GM19239 (cell line): ENCODE measurements around the gene PLAC9.

ENCODE experiments used
- DNase-seq: peaks from one replicate; pipeline ENCODE4 v3.0.0; 2011; ENCODE audit warnings: low spot score; ENCODE audit not compliant: insufficient read length
- FAIRE-seq: peaks from 2 replicates; lab custom pipeline; 2011; peaks lifted over from hg19 to GRCh38; lab: Jason Lieb, UNC

PLAC9 gene

DNA sequence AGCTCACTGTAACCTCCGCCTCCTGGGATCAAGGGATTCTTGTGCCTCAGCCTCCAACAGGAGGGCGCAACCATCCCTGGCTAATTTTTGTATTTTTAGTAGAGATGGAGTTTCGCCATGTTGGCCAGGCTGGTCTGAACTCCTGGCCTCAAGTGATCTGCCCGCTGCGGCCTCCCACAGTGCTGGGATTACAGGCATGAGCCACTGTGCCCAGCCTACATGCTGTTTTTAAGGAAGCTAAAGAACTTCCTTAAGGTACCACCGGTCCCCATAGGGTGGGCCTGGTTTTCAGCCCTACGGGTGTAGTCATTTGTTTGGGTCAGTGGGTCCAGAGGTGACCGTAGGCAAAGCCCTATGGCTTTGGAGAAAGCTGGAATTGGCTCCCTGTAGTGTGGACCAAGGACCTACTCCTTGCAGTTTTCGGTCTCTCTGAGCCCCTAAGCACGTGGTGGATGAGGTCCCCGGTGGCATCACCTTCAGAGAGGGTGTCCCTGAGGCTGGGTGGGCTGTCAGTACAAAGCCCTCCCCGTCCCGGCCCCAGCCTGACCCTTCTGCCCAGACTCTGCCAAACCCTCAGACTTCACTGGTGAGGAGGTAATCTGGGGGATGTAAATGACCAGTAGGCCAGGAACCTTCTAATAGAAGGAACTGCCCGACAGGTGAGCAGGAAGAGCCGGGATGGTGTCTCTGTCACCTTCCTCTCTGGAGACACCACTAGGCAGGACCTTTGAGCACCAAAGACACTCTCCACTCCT, 42.3 kb downstream of the PLAC9 start:
- DNase-seq (no peak), FAIRE-seq (no peak)

- FAIRE-seq (no peak), DNase-seq (no peak)
Measured at GRCh38 chr10:80176526-80176925, 44.0 kb downstream of the PLAC9 start.

DNA sequence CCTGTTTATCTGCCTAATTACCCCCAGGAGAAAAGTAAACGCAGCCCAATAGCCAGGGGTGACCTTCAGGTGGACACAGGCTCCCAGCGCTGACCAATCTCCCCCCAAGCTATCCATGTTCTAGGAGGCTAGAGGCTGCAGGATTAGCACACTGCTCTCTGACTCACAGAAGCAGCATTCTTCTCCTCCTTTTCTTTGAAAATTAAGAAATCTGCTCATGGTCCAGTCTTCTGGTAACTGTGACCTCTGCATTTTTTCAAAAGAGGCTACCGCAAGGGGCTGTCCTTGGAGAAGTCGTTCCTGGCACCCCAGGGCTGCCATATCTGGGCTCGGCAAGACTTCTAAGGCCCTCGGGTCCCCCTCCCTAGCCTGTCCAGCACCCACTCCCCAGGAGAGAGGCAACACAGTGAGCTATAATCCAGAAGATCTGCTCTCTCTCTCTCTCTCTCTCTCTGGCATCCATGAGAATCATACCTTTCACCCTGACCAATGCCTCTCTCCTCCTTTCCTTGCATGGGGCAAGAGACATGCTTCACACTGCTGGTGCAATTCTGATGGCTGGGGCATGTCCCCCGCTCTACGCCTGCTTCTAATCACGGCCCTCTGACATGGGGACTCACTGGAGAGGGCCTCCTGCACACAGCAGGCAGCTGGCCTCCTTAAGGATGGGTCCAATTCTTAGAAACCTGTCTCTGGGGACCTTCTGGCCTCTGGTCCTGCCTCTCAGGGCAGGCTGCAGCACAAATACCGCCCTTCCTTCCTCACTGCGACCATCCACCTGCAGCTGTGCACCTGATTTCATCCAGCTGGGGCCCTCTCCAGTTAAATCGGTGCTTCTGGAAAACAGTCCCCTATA, 45.5 kb downstream of the PLAC9 start:
- no peak for DNase-seq
- FAIRE-seq, result no peak

- DNase-seq, result no peak
- FAIRE-seq, result no peak
Measured at GRCh38 chr10:80182986-80183385, 50.5 kb downstream of the PLAC9 start.

GRCh38 chr10:80183436-80183835, 50.9 kb downstream of the PLAC9 start:
- no peak for DNase-seq
- no peak for FAIRE-seq

- no peak for DNase-seq
- no peak for FAIRE-seq
Measured at GRCh38 chr10:80184291-80184690, 51.8 kb downstream of the PLAC9 start.

DNA sequence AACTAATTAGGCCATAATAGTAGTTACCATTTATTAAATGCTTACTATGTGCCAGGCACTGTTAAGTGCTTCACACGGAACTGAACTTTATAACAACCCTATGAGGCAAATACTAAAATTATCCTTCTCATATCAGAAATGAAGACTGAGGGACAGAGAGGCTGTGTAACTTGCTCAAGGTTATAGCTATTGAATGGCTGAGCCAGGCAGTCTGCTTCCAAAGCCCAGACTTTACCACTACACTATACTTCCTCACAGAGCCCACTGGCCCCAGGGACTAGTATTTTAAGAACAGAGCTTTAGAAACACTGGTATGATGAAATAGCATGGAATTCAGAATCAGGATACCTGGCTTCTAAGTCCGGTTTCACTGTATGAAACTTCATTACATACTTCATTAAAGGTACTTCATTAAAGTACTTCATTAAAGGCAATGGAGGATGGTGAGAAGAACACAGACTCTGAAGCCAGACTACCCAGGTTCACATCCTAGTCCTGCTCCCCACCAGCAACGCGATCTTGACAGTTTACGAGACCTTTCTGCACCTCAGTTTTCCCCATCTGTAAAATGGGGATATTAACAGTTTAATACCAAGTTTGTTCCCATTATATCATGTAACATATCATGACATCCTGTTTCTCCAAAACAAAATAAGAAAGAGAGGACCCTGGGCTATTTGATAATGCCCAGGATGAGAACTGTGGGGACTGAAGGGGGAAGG, 53.2 kb downstream of the PLAC9 start:
- no peak for FAIRE-seq

GRCh38 chr10:80186364-80187012, 54.0 kb downstream of the PLAC9 start:
- DNase-seq (no peak), FAIRE-seq (no peak)

More for the DNA sequence above, 53.2 kb downstream of the PLAC9 start:
- no peak for DNase-seq

- DNase-seq, result no peak
- FAIRE-seq, result no peak
Measured at GRCh38 chr10:80187060-80187459, 54.5 kb downstream of the PLAC9 start.

DNA sequence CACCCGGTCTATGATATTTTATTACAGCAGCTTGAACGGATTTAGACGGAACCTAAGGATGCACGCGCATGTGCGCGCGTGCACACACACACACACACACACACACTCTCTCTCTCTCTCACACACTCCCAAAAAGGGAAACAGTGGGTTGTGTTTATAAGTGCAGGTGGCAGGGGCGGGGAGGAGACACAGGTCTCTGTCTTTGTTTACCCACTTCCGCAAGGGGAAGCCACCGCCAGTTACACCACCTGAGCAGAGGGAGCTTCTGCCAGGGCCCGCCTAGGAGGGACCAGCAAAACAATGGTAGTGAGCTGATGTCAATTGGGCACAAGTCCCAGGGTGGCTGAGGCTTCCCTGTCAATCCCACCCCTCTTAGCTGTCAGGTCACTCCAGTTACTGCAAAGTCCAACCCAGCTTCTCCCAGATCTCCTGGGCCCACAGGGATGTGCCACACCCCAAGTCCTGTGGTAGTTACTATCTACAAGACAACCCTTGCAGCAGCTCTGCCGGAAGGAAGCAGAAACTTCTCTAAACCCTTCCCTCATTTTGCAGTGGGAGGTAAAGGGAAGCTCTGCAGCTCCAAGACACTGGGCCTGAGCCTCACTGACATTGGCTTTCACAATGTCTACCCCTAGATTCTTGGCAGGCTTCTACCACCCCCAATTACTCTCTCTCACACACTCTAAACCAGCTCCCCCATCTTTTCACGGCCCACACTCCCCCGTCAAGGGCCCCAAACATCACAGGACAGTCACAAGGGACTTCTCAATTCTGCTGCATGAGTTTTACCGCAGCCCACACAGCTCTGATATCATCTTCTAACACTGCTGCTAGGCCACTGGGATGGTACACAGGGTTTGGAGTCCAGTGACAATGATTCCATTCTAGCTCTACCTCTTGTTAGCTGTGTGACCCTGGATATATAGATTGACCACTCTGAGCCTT, 55.2 kb downstream of the PLAC9 start:
- peak; percentile 60 for DNase-seq
- FAIRE-seq, result peak; percentile 79

- no peak for FAIRE-seq
- DNase-seq, result no peak
Measured at GRCh38 chr10:80188713-80189112, 56.2 kb downstream of the PLAC9 start.

DNA sequence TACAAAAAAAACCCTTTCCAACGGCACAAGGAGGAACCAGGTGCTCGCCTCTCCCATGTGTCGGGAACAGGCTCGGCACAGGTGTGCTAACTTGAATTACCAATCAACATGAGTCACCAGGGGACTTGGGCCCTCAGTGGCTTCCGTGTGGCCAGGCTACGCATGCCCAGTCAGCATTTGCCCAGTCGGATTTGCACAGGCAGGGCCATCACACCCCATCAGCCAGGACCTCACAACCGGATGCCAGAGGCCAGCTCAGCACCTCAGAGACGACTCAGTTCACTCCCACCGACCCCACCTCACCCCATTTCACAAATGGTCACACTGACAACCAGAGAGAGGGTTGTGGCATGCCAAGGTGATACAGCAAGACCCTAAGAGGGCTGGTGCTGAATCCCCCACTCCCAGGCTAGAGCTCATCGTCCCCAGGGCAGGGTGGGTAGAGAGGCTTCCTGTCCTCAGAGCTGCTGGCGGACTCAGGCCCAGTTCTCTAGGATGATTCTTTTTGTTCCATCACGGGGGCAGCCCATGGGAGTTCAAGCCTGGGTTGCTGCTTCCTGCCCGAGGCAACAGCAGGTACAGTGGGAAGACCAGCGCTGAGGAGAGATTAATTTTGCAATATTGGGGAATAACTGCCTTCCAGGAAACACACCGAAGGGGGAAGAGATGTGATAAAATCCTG, 59.2 kb downstream of the PLAC9 start:
- FAIRE-seq (peak; percentile 4), DNase-seq (no peak)

DNA sequence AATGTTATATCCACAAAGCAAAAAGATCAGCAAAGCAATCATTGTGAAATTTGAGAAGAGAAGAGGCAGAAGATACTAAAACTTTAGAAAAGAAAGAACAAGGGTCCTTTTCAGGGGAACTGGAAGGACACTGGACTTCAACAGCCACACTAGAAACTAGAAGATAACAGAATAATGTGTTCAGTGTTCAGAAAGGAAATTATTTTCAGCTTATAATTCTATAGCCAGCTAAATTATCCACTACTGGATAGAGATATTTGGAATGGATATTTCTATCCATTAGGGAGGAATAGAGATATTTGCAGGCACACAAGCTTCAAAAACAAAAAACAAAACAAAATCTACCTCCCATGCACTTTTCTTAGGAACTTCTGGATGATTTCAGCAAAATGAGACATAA, 60.0 kb downstream of the PLAC9 start:
- DNase-seq (no peak), FAIRE-seq (no peak)

- no peak for DNase-seq
- no peak for FAIRE-seq
Measured at GRCh38 chr10:80194373-80195045, 62.0 kb downstream of the PLAC9 start.
